AG10803 (cell line): ENCODE measurements around the gene TAS2R3.

Experiments
- DNase-seq: peaks from one replicate; pipeline ENCODE4 v3.0.0; 2010; ENCODE audit warnings: low read depth
- H3K4me3 ChIP-seq: 2 replicates; pipeline ENCODE4 v1.5.1; 2011; ENCODE audit warnings: mild to moderate bottlenecking, low read length, control low read depth
- CTCF ChIP-seq: conservative IDR thresholded peaks from 2 replicates; pipeline ENCODE4 v1.5.1; 2011; ENCODE audit warnings: mild to moderate bottlenecking, low read length, control low read depth, inconsistent platforms

The TAS2R3 gene

GRCh38 chr7:141731476-141732149 is 32.3 kb upstream of the TAS2R3 start:
- no peak for TF ChIP-seq CTCF
- no peak for DNase-seq
- H3K4me3 ChIP-seq: no peak overlapping the region

- DNase-seq: peak; percentile 12
- peak overlapping the region; percentile 95 for H3K4me3 ChIP-seq
- no peak for TF ChIP-seq CTCF
These were observed 26.6 kb upstream of the TAS2R3 start for GRCh38 chr7:141737118-141737835.

GRCh38 chr7:141737836-141738591 is 25.9 kb upstream of the TAS2R3 start, which contains the start of gene SSBP1:
TSS of gene SSBP1 (plus strand) at chr7:141738358. CDS start at chr7:141739167, 809 bp downstream.
- peak; percentile 82 for TF ChIP-seq CTCF
- DNase-seq: peak; percentile 96
- peak within 1 kb of the TSS; percentile 95 for H3K4me3 ChIP-seq

- no peak; the same call in 1 of the 2 replicates for TF ChIP-seq CTCF
- DNase-seq: no peak
- peak overlapping the region; percentile 95 for H3K4me3 ChIP-seq
These were observed 25.3 kb upstream of the TAS2R3 start for GRCh38 chr7:141738592-141739013.

GRCh38 chr7:141739250-141739649 is 24.6 kb upstream of the TAS2R3 start:
- no peak for TF ChIP-seq CTCF
- no peak for DNase-seq
- peak overlapping the region; percentile 95 for H3K4me3 ChIP-seq

GRCh38 chr7:141742229-141742628 is 21.7 kb upstream of the TAS2R3 start:
- DNase-seq: no peak
- no peak overlapping the region for H3K4me3 ChIP-seq
- no peak for TF ChIP-seq CTCF
